Measurements from ENCODE around the gene POU2F2. TPM values are rescaled to one million over a fixed set of nuclear protein-coding genes. Genes with fewer than 3 reads are reported as not detected.

Gene POU2F2
- total and polyA plus RNA-seq, 11 donors: 0.16 to 10.1 (median 0.61) TPM

- ATAC-seq (no peak), DNase-seq (no peak)
- Histone ChIP-seq H3K4me3 (no peak overlapping the region), H3K4me1 (peaks cover 0 to 5% (median 3%) of the 10 kb centered on the region in 12 donors), H3K27me3 (peaks cover 0 to 23% (median 15%) of the 10 kb centered on the region in 9 donors), H3K9me3 (no peaks in the 10 kb centered on the region), H3K27ac (no peak overlapping the region), H3K36me3 (no peaks in the 10 kb centered on the region)
- TF ChIP-seq POLR2A (IDR thresholded peaks at IDR 0.05) (no peak), CTCF (IDR thresholded peaks at IDR 0.05) (no peak)
- intact Hi-C loops (cut with DNase I): no loop called here
- 79 to 92% (median 85%) methylated on average over 15 to 16 of the region's 16 CpGs for WGBS, 4 donors
Measured at GRCh38 chr19:42170715-42171114, 38.5 kb upstream of the POU2F2 start.

DNA sequence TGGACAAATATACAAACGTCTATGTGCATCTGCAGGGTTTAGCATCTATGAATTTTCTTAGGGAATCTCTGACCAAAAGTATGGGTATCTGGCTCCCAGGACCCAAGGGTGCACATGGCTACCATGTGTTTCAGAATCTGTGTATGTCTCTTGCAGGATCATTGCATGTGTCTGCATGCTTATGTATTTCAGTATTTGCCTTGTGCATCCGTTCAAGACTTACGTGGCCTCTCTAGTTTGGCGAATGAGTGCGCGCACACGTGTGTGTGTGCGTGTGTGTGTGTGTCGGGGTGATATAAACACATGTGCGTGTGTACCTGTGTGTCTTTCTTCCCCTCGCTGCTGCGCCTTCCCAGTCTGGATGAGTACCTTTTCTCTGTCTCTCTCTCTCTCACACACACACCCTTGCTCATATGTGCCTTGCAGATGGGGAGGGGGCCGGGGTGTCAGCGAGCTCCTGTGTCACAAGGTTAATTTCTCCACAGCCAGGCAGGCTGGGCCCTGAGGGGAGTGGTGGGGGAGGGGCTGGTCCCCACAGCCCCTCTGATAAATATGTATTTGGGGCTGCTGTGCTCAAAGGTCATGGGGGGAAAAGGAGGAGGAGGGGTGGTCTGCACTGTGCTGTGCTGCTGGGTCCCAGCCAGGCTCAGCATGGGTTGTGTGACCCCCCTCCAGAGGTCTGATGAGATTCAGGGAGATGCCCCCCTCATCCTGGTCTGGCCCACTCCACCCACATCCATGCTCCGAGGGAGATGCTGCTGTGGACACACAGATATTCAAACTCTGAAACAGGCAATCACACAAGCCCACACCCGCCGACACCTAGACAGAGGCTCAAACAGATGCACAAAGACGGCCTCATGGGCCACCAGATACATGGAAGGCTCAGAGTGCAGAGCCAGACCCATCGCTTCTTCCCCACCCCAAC is 37.5 kb upstream of the POU2F2 start:
- H3K27me3 ChIP-seq: peaks cover 0 to 13% (median 5%) of the 10 kb centered on the region in 9 donors
- no peaks in the 10 kb centered on the region for H3K4me1 ChIP-seq
- H3K9me3 ChIP-seq: no peaks in the 10 kb centered on the region
- H3K36me3 ChIP-seq: no peaks in the 10 kb centered on the region
- ATAC-seq (no peak), DNase-seq (no peak)
- no peak overlapping the region for H3K4me3 ChIP-seq
- TF ChIP-seq POLR2A (IDR thresholded peaks at IDR 0.05) (no peak), CTCF (IDR thresholded peaks at IDR 0.05) (no peak)
- WGBS, 4 donors: 81 to 84% (median 83%) methylated on average over 19 of the region's 19 CpGs
- intact Hi-C loops (cut with DNase I): no loop called here
- no peak overlapping the region for H3K27ac ChIP-seq

- Histone ChIP-seq H3K27me3 (peaks cover 0 to 2% (median 0%) of the 10 kb centered on the region in 9 donors), H3K4me3 (no peak overlapping the region), H3K27ac (no peak overlapping the region), H3K9me3 (no peaks in the 10 kb centered on the region), H3K4me1 (no peaks in the 10 kb centered on the region), H3K36me3 (no peaks in the 10 kb centered on the region)
- no peak for TF ChIP-seq POLR2A (IDR thresholded peaks at IDR 0.05)
- TF ChIP-seq CTCF (IDR thresholded peaks at IDR 0.05): no peak
- DNase-seq (no peak), ATAC-seq (no peak)
- WGBS, 4 donors: 64 to 83% (median 68%) methylated on average over 2 to 3 of the region's 3 CpGs
- intact Hi-C loops (cut with DNase I): no loop called here
Measured at GRCh38 chr19:42168206-42168605, 36.0 kb upstream of the POU2F2 start.

DNA sequence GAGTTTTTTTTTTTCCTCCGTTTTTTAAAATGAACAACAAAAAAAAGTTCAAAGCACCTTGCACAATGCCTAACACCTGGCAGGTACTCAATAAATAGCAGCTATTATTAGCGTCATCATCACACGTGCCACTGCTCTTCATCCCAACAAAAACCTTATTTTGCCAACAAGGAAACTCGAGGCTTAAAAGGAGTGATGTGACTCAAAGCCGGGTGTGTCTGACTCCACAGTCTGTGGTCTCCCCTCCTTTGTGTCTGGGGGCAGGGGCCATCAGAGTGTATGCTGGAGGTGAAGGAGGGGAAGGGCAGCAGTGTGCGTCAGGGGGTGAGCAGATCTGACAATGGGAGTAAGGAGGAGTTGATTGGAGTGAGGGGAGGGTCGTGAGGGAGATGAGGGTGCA is 34.1 kb upstream of the POU2F2 start:
- H3K27ac ChIP-seq: no peak overlapping the region
- no peak for ATAC-seq
- intact Hi-C loops (cut with DNase I): no loop called here
- H3K9me3 ChIP-seq: no peaks in the 10 kb centered on the region
- H3K4me1 ChIP-seq: no peaks in the 10 kb centered on the region
- DNase-seq: no peak
- TF ChIP-seq CTCF (IDR thresholded peaks at IDR 0.05): no peak
- TF ChIP-seq POLR2A (IDR thresholded peaks at IDR 0.05): no peak
- WGBS, 4 donors: 58 to 60% (median 59%) methylated on average over 7 of the region's 7 CpGs
- no peaks in the 10 kb centered on the region for H3K36me3 ChIP-seq
- peaks cover 0 to 21% (median 2%) of the 10 kb centered on the region in 9 donors for H3K27me3 ChIP-seq
- no peak overlapping the region for H3K4me3 ChIP-seq
